ENCODE results near the gene PDZD2.

DNA sequence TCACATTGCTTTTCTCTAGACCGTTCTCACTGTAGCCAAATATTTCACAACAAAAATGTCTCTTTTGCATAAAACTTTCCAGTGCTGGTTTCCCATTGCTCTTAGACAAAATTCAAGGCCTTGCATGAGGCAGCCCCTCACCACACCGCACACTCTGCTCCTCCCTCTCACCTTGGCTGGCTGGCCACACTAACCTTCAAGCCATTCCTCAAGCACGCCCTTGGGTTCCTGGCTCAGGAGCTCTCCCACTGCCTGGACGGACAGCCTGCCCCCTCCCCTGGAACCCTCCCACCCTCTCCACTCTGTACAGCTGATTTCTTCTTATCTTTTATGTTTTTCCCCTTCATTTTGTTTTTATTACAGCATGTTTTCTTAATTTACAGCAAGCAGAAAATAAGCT is 83.2 kb downstream of the PDZD2 start:
- TF ChIP-seq CTCF (conservative IDR thresholded peaks at IDR 0.05) = no peak
- no peak for TF ChIP-seq EZH2 (IDR thresholded peaks at IDR 0.05; ENCODE audit: low read depth)

All from PC-9 (cell line).